HepG2 (cell line): Measurements from ENCODE around the gene SAYSD1. TPM values are rescaled to one million over a fixed set of nuclear protein-coding genes. Genes with fewer than 3 reads are reported as not detected.

Experiments used
- CBX2 ChIP-seq, 2 experiments: fragments of 200-600 bp in 1 of 2; sonication (generic); formaldehyde crosslinking in 1 of 2; IDR thresholded peaks; 2 replicates each; pipeline versions ENCODE4 v1.7.0 to v1.8.1; 2018 to 2022; ENCODE audit warnings: low read depth in 2 of 2, low read length in 1 of 2, mild to moderate bottlenecking in 1 of 2, missing genetic modification reagents in 1 of 2
- HES4 ChIP-seq: sonication (generic); formaldehyde crosslinking; IDR thresholded peaks from 2 replicates; pipeline ENCODE4 v1.9.0; 2021; ENCODE audit warnings: mild to moderate bottlenecking, missing genetic modification reagents, borderline replicate concordance
- HHEX ChIP-seq: IDR thresholded peaks from 2 replicates; pipeline ENCODE4 v1.6.1; 2016; ENCODE audit warnings: control low read depth
- KDM3A ChIP-seq: IDR thresholded peaks from 2 replicates; pipeline ENCODE4 v1.6.1; 2018; ENCODE audit warnings: low read depth, missing compliant biosample characterization
- KLF16 ChIP-seq, 2 experiments: sonication (generic) in 1 of 2; formaldehyde crosslinking in 1 of 2; IDR thresholded peaks; 2 replicates each; pipeline versions ENCODE4 v1.6.1 to v1.8.0; 2016 to 2023; ENCODE audit warnings: missing genetic modification reagents in 2 of 2, missing compliant biosample characterization in 1 of 2
- MBD4 ChIP-seq: IDR thresholded peaks from 2 replicates; pipeline ENCODE4 v1.6.1; 2012; ENCODE audit warnings: low read length, inconsistent platforms, borderline replicate concordance
- ZMYM2 ChIP-seq: sonication (generic); formaldehyde crosslinking; IDR thresholded peaks from 2 replicates; pipeline ENCODE4 v1.8.0; 2022; ENCODE audit warnings: mild to moderate bottlenecking, missing genetic modification reagents
- ZNF205 ChIP-seq: IDR thresholded peaks from 2 replicates; pipeline ENCODE4 v1.6.1; 2018; ENCODE audit warnings: missing biosample characterization, missing genetic modification reagents
- ZNF350 ChIP-seq: sonication (generic); formaldehyde crosslinking; IDR thresholded peaks from 2 replicates; pipeline ENCODE4 v1.4.0; 2020; ENCODE audit warnings: mild to moderate bottlenecking, low read depth, missing genetic modification reagents, borderline replicate concordance
- ZNF430 ChIP-seq: sonication (generic); formaldehyde crosslinking; IDR thresholded peaks from 2 replicates; pipeline ENCODE4 v1.9.0; 2021; ENCODE audit warnings: mild to moderate bottlenecking, missing genetic modification reagents
- ZNF562 ChIP-seq: sonication (generic); formaldehyde crosslinking; IDR thresholded peaks from 2 replicates; pipeline ENCODE4 v1.8.0; 2022; ENCODE audit warnings: missing genetic modification reagents, borderline replicate concordance
- ZNF839 ChIP-seq: sonication (generic); formaldehyde crosslinking; IDR thresholded peaks from 2 replicates; pipeline ENCODE4 v1.4.0; 2020; ENCODE audit warnings: missing genetic modification reagents, mild to moderate bottlenecking, borderline replicate concordance
- ZSCAN12 ChIP-seq: sonication (generic); formaldehyde crosslinking; IDR thresholded peaks from 2 replicates; pipeline ENCODE4 v1.9.0; 2021; ENCODE audit warnings: mild to moderate bottlenecking, missing genetic modification reagents
- polyA plus RNA-seq, 8 experiments: library from polyadenylated mRNA; depleted of rRNA in 3 of 8; stranded (reverse) in 7 of 8; unstranded in 1 of 8; fragments of >200 nt; fragmentation: Illumina TruSeq in 4 of 8; extraction: Trizol in 4 of 8; gene quantifications; 2 replicates each; pipeline versions ENCODE4 v1.2.1 to v1.2.3, GENCODE V29; 2011 to 2016; ENCODE audit warnings: low read depth in 4 of 8, missing spikeins in 1 of 8, mixed read lengths in 1 of 8; ENCODE audit not compliant: insufficient read depth in 1 of 8
- total RNA-seq, 5 experiments: library from RNA; depleted of rRNA; stranded (reverse); fragments of >200 nt; fragmentation: Illumina TruSeq; extraction: Trizol; gene quantifications; 2 replicates each; pipeline ENCODE4 v1.2.3, GENCODE V29; 2016; ENCODE audit warnings: low read depth in 1 of 5
- TF ChIP-seq, protein P1 (sequence below), 2 experiments: sonication (generic) in 1 of 2; formaldehyde crosslinking in 1 of 2; IDR thresholded peaks; 2 replicates each; pipeline versions ENCODE4 v1.4.0 to v1.6.1; 2016 to 2020; ENCODE audit warnings: borderline replicate concordance in 1 of 2, low read depth in 1 of 2, mild to moderate bottlenecking in 1 of 2, missing genetic modification reagents in 1 of 2
- TF ChIP-seq, protein P2 (sequence below): sonication (generic); formaldehyde crosslinking; IDR thresholded peaks from 2 replicates; pipeline ENCODE4 v1.4.0; 2020; ENCODE audit warnings: missing genetic modification reagents, borderline replicate concordance
- TF ChIP-seq, protein P3 (sequence below): sonication (generic); formaldehyde crosslinking; IDR thresholded peaks from 2 replicates; pipeline ENCODE4 v1.5.0; 2020; ENCODE audit warnings: mild to moderate bottlenecking, missing genetic modification reagents, borderline replicate concordance
- TF ChIP-seq, protein P4 (sequence below): sonication (generic); IDR thresholded peaks from 2 replicates; pipeline ENCODE4 v1.6.1; 2016; ENCODE audit warnings: low read depth, borderline replicate concordance

Gene SAYSD1
- total and polyA plus RNA-seq, 2 of the 13 experiments (the other 11 are each of a cell fraction or from before 2014, with no cell fraction given), result 10.1 to 16.0 TPM

DNA sequence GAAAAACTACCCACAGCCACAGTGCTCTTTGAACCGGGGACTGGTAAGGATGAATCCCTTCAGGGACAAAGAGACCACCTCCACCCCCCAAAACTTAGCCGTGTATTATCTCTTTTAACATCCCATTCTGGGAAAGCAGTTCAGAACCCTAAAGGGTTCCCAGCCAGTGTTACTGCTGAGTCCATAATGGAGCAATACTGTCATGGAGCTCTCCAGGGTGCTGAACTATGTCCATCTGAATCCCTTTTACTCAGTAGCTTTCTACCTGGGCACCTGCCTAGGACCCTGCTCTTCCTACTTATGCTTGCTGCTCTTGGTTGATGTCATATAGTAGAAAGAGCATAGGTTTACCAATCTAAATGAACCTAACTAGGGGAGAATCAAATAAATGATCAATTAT, 22.3 kb upstream of the SAYSD1 start (continued):
- TF ChIP-seq, protein P1, sequence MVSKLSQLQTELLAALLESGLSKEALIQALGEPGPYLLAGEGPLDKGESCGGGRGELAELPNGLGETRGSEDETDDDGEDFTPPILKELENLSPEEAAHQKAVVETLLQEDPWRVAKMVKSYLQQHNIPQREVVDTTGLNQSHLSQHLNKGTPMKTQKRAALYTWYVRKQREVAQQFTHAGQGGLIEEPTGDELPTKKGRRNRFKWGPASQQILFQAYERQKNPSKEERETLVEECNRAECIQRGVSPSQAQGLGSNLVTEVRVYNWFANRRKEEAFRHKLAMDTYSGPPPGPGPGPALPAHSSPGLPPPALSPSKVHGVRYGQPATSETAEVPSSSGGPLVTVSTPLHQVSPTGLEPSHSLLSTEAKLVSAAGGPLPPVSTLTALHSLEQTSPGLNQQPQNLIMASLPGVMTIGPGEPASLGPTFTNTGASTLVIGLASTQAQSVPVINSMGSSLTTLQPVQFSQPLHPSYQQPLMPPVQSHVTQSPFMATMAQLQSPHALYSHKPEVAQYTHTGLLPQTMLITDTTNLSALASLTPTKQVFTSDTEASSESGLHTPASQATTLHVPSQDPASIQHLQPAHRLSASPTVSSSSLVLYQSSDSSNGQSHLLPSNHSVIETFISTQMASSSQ (IDR thresholded peaks at IDR 0.05; ENCODE audit: low read depth), result no peak
- TF ChIP-seq, protein P1 (CRISPR knock-in tag; IDR thresholded peaks at IDR 0.05; ENCODE audit: borderline replicate concordance), result no peak
- TF ChIP-seq ZMYM2 (CRISPR knock-in tag) (no peak), ZNF839 (CRISPR knock-in tag) (no peak), MBD4 (no peak), HHEX (no peak), ZNF205 (CRISPR knock-in tag) (no peak), KLF16 (CRISPR knock-in tag; IDR thresholded peaks at IDR 0.05) (peak in 1 of 2 experiments; percentile 71; a peak in 2 of 4 replicates), HES4 (CRISPR knock-in tag) (no peak), ZNF562 (CRISPR knock-in tag) (no peak), ZNF430 (CRISPR knock-in tag) (peak; percentile 70; the same call in 1 of the 2 replicates), KDM3A (CRISPR knock-in tag) (no peak), CBX2 (IDR thresholded peaks at IDR 0.05; ENCODE audit: low read depth, low read length) (no peak), CBX2 (CRISPR knock-in tag; IDR thresholded peaks at IDR 0.05; ENCODE audit: low read depth) (no peak), ZNF350 (CRISPR knock-in tag) (no peak), ZSCAN12 (CRISPR knock-in tag) (0 out of 2 replicates have a peak, but pooled peaks have one; percentile 59)
- TF ChIP-seq, protein P2, sequence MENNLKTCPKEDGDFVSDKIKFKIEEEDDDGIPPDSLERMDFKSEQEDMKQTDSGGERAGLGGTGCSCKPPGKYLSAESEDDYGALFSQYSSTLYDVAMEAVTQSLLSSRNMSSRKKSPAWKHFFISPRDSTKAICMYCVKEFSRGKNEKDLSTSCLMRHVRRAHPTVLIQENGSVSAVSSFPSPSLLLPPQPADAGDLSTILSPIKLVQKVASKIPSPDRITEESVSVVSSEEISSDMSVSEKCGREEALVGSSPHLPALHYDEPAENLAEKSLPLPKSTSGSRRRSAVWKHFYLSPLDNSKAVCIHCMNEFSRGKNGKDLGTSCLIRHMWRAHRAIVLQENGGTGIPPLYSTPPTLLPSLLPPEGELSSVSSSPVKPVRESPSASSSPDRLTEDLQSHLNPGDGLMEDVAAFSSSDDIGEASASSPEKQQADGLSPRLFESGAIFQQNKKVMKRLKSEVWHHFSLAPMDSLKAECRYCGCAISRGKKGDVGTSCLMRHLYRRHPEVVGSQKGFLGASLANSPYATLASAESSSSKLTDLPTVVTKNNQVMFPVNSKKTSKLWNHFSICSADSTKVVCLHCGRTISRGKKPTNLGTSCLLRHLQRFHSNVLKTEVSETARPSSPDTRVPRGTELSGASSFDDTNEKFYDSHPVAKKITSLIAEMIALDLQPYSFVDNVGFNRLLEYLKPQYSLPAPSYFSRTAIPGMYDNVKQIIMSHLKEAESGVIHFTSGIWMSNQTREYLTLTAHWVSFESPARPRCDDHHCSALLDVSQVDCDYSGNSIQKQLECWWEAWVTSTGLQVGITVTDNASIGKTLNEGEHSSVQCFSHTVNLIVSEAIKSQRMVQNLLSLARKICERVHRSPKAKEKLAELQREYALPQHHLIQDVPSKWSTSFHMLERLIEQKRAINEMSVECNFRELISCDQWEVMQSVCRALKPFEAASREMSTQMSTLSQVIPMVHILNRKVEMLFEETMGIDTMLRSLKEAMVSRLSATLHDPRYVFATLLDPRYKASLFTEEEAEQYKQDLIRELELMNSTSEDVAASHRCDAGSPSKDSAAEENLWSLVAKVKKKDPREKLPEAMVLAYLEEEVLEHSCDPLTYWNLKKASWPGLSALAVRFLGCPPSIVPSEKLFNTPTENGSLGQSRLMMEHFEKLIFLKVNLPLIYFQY, result peak; percentile 60; the same call in 1 of the 2 replicates
- TF ChIP-seq, protein P3, sequence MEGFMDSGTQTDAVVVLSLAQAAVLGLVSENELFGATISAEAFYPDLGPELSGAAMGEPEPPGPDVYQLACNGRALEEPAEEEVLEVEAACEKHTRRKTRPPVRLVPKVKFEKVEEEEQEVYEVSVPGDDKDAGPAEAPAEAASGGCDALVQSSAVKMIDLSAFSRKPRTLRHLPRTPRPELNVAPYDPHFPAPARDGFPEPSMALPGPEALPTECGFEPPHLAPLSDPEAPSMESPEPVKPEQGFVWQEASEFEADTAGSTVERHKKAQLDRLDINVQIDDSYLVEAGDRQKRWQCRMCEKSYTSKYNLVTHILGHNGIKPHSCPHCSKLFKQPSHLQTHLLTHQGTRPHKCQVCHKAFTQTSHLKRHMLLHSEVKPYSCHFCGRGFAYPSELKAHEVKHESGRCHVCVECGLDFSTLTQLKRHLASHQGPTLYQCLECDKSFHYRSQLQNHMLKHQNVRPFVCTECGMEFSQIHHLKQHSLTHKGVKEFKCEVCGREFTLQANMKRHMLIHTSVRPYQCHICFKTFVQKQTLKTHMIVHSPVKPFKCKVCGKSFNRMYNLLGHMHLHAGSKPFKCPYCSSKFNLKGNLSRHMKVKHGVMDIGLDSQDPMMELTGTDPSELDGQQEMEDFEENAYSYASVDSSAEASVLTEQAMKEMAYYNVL, result no peak
- TF ChIP-seq, protein P4, sequence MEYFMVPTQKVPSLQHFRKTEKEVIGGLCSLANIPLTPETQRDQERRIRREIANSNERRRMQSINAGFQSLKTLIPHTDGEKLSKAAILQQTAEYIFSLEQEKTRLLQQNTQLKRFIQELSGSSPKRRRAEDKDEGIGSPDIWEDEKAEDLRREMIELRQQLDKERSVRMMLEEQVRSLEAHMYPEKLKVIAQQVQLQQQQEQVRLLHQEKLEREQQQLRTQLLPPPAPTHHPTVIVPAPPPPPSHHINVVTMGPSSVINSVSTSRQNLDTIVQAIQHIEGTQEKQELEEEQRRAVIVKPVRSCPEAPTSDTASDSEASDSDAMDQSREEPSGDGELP, result no peak
